HEK293 (cell line): ENCODE data around the gene SMIM38.

Experiments
- EGR2 ChIP-seq: fragments of 450-650 bp; formaldehyde crosslinking; IDR thresholded peaks from 2 replicates; pipeline ENCODE4 v1.5.1; 2016; ENCODE audit warnings: low read depth, missing biosample characterization, missing genetic modification characterization
- GFI1B ChIP-seq: fragments of 450-650 bp; formaldehyde crosslinking; IDR thresholded peaks from 2 replicates; pipeline ENCODE4 v1.5.1; 2016; ENCODE audit warnings: missing biosample characterization, missing genetic modification characterization
- GLIS2 ChIP-seq: fragments of 450-650 bp; formaldehyde crosslinking; IDR thresholded peaks from 2 replicates; pipeline ENCODE4 v1.5.1; 2016; ENCODE audit warnings: missing biosample characterization, missing genetic modification characterization
- MEIS1 ChIP-seq: sonication (generic); formaldehyde crosslinking; IDR thresholded peaks from 2 replicates; pipeline ENCODE4 v1.8.1; 2022; ENCODE audit warnings: missing genetic modification reagents, mild to moderate bottlenecking, borderline replicate concordance
- TRIM28 ChIP-seq: IDR thresholded peaks from 2 replicates; pipeline ENCODE4 v1.6.1; 2011; ENCODE audit warnings: low read length, control low read depth, borderline replicate concordance
- ZBTB1 ChIP-seq: fragments of 450-650 bp; formaldehyde crosslinking; IDR thresholded peaks from 2 replicates; pipeline ENCODE4 v1.5.1; 2016; ENCODE audit warnings: missing biosample characterization, missing genetic modification characterization
- ZBTB17 ChIP-seq: fragments of 450-650 bp; formaldehyde crosslinking; IDR thresholded peaks from 2 replicates; pipeline ENCODE4 v1.5.1; 2016; ENCODE audit warnings: missing biosample characterization, missing genetic modification characterization
- ZFP3 ChIP-seq: fragments of 450-650 bp; formaldehyde crosslinking; IDR thresholded peaks from 2 replicates; pipeline ENCODE4 v1.5.1; 2016; ENCODE audit warnings: low read depth, missing biosample characterization, missing genetic modification characterization
- ZFP41 ChIP-seq: fragments of 450-650 bp; formaldehyde crosslinking; IDR thresholded peaks from 2 replicates; pipeline ENCODE4 v1.5.1; 2016; ENCODE audit warnings: missing biosample characterization, missing genetic modification characterization, borderline replicate concordance
- ZNF10 ChIP-seq: fragments of 450-650 bp; formaldehyde crosslinking; IDR thresholded peaks from 2 replicates; pipeline ENCODE4 v1.5.1; 2017; ENCODE audit warnings: missing biosample characterization, missing genetic modification characterization
- ZNF114 ChIP-seq: fragments of 450-650 bp; formaldehyde crosslinking; IDR thresholded peaks from 2 replicates; pipeline ENCODE4 v1.5.0; 2017; ENCODE audit warnings: missing biosample characterization, missing genetic modification characterization
- ZNF19 ChIP-seq: fragments of 450-650 bp; formaldehyde crosslinking; IDR thresholded peaks from 2 replicates; pipeline ENCODE4; 2016; ENCODE audit warnings: missing biosample characterization, missing genetic modification characterization, low read depth
- ZNF2 ChIP-seq: fragments of 450-650 bp; formaldehyde crosslinking; IDR thresholded peaks from 2 replicates; pipeline ENCODE4 v1.5.1; 2016; ENCODE audit warnings: missing biosample characterization, missing genetic modification characterization
- ZNF221 ChIP-seq: fragments of 450-650 bp; formaldehyde crosslinking; IDR thresholded peaks from 2 replicates; pipeline ENCODE4 v1.5.1; 2017; ENCODE audit warnings: missing biosample characterization, missing genetic modification characterization, borderline replicate concordance
- ZNF266 ChIP-seq: fragments of 450-650 bp; formaldehyde crosslinking; IDR thresholded peaks from 2 replicates; pipeline ENCODE4 v1.5.1; 2016; ENCODE audit warnings: missing biosample characterization, missing genetic modification characterization, low read depth
- ZNF292 ChIP-seq: fragments of 450-650 bp; formaldehyde crosslinking; IDR thresholded peaks from 2 replicates; pipeline ENCODE4 v1.5.1; 2016; ENCODE audit warnings: low read depth, missing biosample characterization, missing genetic modification characterization, borderline replicate concordance
- ZNF391 ChIP-seq: fragments of 450-650 bp; formaldehyde crosslinking; IDR thresholded peaks from 2 replicates; pipeline ENCODE4 v1.5.1; 2016; ENCODE audit warnings: low read depth, missing biosample characterization, missing genetic modification characterization, borderline replicate concordance
- ZNF423 ChIP-seq: fragments of 450-650 bp; formaldehyde crosslinking; IDR thresholded peaks from 2 replicates; pipeline ENCODE4 v1.5.1; 2016; ENCODE audit warnings: missing biosample characterization, missing genetic modification characterization
- ZNF473 ChIP-seq: fragments of 450-650 bp; formaldehyde crosslinking; IDR thresholded peaks from 2 replicates; pipeline ENCODE4 v1.5.1; 2017; ENCODE audit warnings: missing biosample characterization, missing genetic modification characterization
- ZNF48 ChIP-seq: fragments of 450-650 bp; formaldehyde crosslinking; IDR thresholded peaks from 2 replicates; pipeline ENCODE4 v1.5.1; 2016; ENCODE audit warnings: missing biosample characterization, missing genetic modification characterization
- ZNF501 ChIP-seq: fragments of 450-650 bp; formaldehyde crosslinking; IDR thresholded peaks from 2 replicates; pipeline ENCODE4 v1.5.1; 2016; ENCODE audit warnings: missing biosample characterization, missing genetic modification characterization
- ZNF518A ChIP-seq: fragments of 450-650 bp; formaldehyde crosslinking; conservative IDR thresholded peaks from 2 replicates; pipeline ENCODE4 v1.5.1; 2016; ENCODE audit warnings: low read depth, missing biosample characterization, missing genetic modification characterization
- ZNF560 ChIP-seq: fragments of 450-650 bp; formaldehyde crosslinking; IDR thresholded peaks from 2 replicates; pipeline ENCODE4 v1.5.1; 2017; ENCODE audit warnings: missing biosample characterization, missing genetic modification characterization, borderline replicate concordance
- ZNF645 ChIP-seq: fragments of 450-650 bp; formaldehyde crosslinking; IDR thresholded peaks from 2 replicates; pipeline ENCODE4; 2016; ENCODE audit warnings: missing biosample characterization, missing genetic modification characterization
- ZSCAN16 ChIP-seq: fragments of 450-650 bp; formaldehyde crosslinking; IDR thresholded peaks from 2 replicates; pipeline ENCODE4 v1.5.1; 2016; ENCODE audit warnings: missing biosample characterization, missing genetic modification characterization
- ZSCAN30 ChIP-seq: fragments of 450-650 bp; IDR thresholded peaks from 2 replicates; pipeline ENCODE4 v1.5.1; 2018; ENCODE audit warnings: missing biosample characterization, mild to moderate bottlenecking, missing genetic modification characterization, moderate library complexity
- ZSCAN4 ChIP-seq: fragments of 450-650 bp; formaldehyde crosslinking; IDR thresholded peaks from 2 replicates; pipeline ENCODE4 v1.5.1; 2017; ENCODE audit warnings: missing biosample characterization, missing genetic modification characterization
- TF ChIP-seq, protein P1 (sequence below): fragments of 450-650 bp; formaldehyde crosslinking; IDR thresholded peaks from 2 replicates; pipeline ENCODE4 v1.5.1; 2016; ENCODE audit warnings: missing biosample characterization, missing genetic modification characterization
- TF ChIP-seq, protein P2 (sequence below): fragments of 450-650 bp; formaldehyde crosslinking; optimal IDR thresholded peaks from 2 replicates; pipeline ENCODE3; 2016; ENCODE audit warnings: missing biosample characterization, mild to moderate bottlenecking, missing genetic modification characterization

SMIM38 gene

DNA sequence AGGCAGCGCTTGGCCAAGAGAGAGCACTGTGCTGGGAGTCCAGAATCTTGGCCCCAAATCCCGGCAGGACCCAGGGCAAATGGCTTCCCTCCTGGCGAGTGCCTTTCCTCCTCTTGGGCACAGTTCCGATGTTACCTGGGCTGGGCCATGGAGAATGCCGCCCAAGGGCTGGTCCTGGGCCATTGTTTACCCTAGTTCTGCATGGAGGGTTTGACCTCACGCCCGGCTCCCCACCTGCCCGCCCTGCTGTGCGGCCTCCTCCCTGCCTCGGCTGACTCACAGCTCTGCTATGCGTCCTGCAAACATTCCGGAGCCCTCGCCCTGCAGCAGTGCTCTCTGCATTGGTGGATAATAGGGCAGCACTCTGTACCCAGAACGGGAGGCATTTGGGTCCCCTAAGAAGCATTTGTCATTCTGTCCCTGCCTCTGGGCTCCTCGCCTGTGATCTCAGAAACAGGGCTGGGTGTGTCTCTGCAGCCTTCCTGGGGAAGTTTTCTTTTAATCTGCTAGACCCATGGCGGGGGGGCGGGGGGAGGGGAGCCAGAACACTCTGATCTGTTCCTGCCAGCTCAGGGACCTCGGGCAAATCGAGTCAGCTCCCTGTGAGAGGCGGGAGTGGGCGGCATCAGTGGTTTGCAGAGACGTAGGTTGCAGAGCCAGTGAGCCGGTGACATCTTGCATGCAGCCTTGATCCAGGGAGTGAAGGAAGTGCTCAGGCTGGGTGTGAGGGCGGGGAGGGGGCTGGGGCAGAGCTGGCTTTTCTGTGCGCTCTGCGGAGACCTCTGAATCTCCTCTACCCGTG, 32.9 kb upstream of the SMIM38 start (continued):
- TF ChIP-seq ZNF518A (tag by site-specific recombination), result no peak
- no peak for TF ChIP-seq GFI1B (tag by site-specific recombination)
- no peak for TF ChIP-seq ZNF501 (tag by site-specific recombination)
- TF ChIP-seq ZNF473 (tag by site-specific recombination), result no peak
- TF ChIP-seq ZSCAN4, result no peak
- TF ChIP-seq ZNF221 (tag by site-specific recombination), result no peak
- TF ChIP-seq, protein P1, sequence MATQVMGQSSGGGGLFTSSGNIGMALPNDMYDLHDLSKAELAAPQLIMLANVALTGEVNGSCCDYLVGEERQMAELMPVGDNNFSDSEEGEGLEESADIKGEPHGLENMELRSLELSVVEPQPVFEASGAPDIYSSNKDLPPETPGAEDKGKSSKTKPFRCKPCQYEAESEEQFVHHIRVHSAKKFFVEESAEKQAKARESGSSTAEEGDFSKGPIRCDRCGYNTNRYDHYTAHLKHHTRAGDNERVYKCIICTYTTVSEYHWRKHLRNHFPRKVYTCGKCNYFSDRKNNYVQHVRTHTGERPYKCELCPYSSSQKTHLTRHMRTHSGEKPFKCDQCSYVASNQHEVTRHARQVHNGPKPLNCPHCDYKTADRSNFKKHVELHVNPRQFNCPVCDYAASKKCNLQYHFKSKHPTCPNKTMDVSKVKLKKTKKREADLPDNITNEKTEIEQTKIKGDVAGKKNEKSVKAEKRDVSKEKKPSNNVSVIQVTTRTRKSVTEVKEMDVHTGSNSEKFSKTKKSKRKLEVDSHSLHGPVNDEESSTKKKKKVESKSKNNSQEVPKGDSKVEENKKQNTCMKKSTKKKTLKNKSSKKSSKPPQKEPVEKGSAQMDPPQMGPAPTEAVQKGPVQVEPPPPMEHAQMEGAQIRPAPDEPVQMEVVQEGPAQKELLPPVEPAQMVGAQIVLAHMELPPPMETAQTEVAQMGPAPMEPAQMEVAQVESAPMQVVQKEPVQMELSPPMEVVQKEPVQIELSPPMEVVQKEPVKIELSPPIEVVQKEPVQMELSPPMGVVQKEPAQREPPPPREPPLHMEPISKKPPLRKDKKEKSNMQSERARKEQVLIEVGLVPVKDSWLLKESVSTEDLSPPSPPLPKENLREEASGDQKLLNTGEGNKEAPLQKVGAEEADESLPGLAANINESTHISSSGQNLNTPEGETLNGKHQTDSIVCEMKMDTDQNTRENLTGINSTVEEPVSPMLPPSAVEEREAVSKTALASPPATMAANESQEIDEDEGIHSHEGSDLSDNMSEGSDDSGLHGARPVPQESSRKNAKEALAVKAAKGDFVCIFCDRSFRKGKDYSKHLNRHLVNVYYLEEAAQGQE (tag by site-specific recombination), result no peak
- TF ChIP-seq ZFP3 (tag by site-specific recombination), result no peak
- no peak for TF ChIP-seq TRIM28
- peak; percentile 61 for TF ChIP-seq GLIS2 (tag by site-specific recombination)
- no peak for TF ChIP-seq ZSCAN30 (tag by site-specific recombination)
- TF ChIP-seq ZBTB17 (tag by site-specific recombination), result peak; percentile 69
- no peak for TF ChIP-seq ZNF423 (tag by site-specific recombination)
- no peak for TF ChIP-seq ZNF48 (tag by site-specific recombination)
- no peak for TF ChIP-seq ZNF560 (tag by site-specific recombination)
- no peak for TF ChIP-seq ZSCAN16 (tag by site-specific recombination)
- peak; percentile 82 for TF ChIP-seq EGR2 (tag by site-specific recombination)
- TF ChIP-seq ZNF645 (tag by site-specific recombination), result no peak
- TF ChIP-seq ZNF2 (tag by site-specific recombination), result no peak
- no peak for TF ChIP-seq MEIS1 (CRISPR knock-in tag)
- no peak for TF ChIP-seq ZNF391
- TF ChIP-seq, protein P2, sequence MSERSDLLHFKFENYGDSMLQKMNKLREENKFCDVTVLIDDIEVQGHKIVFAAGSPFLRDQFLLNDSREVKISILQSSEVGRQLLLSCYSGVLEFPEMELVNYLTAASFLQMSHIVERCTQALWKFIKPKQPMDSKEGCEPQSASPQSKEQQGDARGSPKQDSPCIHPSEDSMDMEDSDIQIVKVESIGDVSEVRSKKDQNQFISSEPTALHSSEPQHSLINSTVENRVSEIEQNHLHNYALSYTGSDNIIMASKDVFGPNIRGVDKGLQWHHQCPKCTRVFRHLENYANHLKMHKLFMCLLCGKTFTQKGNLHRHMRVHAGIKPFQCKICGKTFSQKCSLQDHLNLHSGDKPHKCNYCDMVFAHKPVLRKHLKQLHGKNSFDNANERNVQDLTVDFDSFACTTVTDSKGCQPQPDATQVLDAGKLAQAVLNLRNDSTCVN, result no peak
- TF ChIP-seq ZNF19, result no peak
- no peak for TF ChIP-seq ZNF292
- no peak for TF ChIP-seq ZBTB1 (tag by site-specific recombination)
- no peak for TF ChIP-seq ZFP41 (tag by site-specific recombination)
- no peak for TF ChIP-seq ZNF266 (tag by site-specific recombination)
- no peak for TF ChIP-seq ZNF114 (tag by site-specific recombination)
- no peak for TF ChIP-seq ZNF10 (tag by site-specific recombination)
